ENCODE results near the gene RRP15.

Gene RRP15

GRCh38 chr1:218384581-218384993 lies 99.5 kb downstream of the RRP15 start:
- DNase-seq (ENCODE audit: low read depth): peak; percentile 77
